H1 (cell line): ENCODE data around the gene HOXB3. TPM values are rescaled to one million over a fixed set of nuclear protein-coding genes. Genes with fewer than 3 reads are reported as not detected.

Experiments
- CTCF ChIA-PET: fragments of 300-600 bp; sonication (Branson Sonifier 250); formaldehyde crosslinking; loops from one replicate; lab custom pipeline; 2021; ENCODE audit not compliant: partially characterized antibody; lab: Charles Lee
- POLR2A ChIA-PET: fragments of 300-600 bp; sonication (Branson Sonifier 250); formaldehyde crosslinking; loops from one replicate; lab custom pipeline; 2021; ENCODE audit warnings: inconsistent platforms; ENCODE audit not compliant: partially characterized antibody; lab: Charles Lee
- DNase-seq, 2 experiments: peaks; one replicate each; pipeline versions ENCODE4 v3.0.0 to v3.0.0-alpha.2; 2010 to 2022; ENCODE audit warnings: low spot score in 2 of 2, low read depth in 1 of 2, mixed read lengths in 1 of 2
- FAIRE-seq: peaks from 2 replicates; lab custom pipeline; 2011; peaks lifted over from hg19 to GRCh38; lab: Jason Lieb, UNC
- H2AFZ ChIP-seq: 2 replicates; pipeline ENCODE4 v1.8.1; 2012; ENCODE audit warnings: low read length, inconsistent platforms
- H2AK5ac ChIP-seq: 2 replicates; pipeline ENCODE4 v1.6.1; 2013; ENCODE audit warnings: low read depth, low read length
- H2BK120ac ChIP-seq: replicated peaks from 2 replicates; pipeline ENCODE3; 2013; ENCODE audit warnings: low read depth, low read length, inconsistent platforms
- H2BK12ac ChIP-seq: 2 replicates; pipeline ENCODE4 v1.6.1; 2013; ENCODE audit warnings: low read depth, low read length
- H2BK15ac ChIP-seq: 2 replicates; pipeline ENCODE4 v1.6.1; 2013; ENCODE audit warnings: low read length
- H2BK20ac ChIP-seq: 2 replicates; pipeline ENCODE4 v1.6.1; 2013; ENCODE audit warnings: low read length
- H2BK5ac ChIP-seq: 2 replicates; pipeline ENCODE4 v1.6.1; 2013; ENCODE audit warnings: low read depth, low read length
- H3K14ac ChIP-seq: 2 replicates; pipeline ENCODE4 v1.6.1; 2013; ENCODE audit warnings: inconsistent platforms; ENCODE audit not compliant: insufficient read length
- H3K18ac ChIP-seq: 2 replicates; pipeline ENCODE4 v1.6.1; 2013; ENCODE audit warnings: low read length; ENCODE audit errors: extremely low read depth
- H3K23ac ChIP-seq: 2 replicates; pipeline ENCODE4 v1.6.1; 2013; ENCODE audit warnings: inconsistent platforms; ENCODE audit not compliant: insufficient read length
- H3K23me2 ChIP-seq: 2 replicates; pipeline ENCODE4 v1.6.1; 2013; ENCODE audit warnings: low read depth, low read length
- H3K27ac ChIP-seq: 2 replicates; pipeline ENCODE4 v1.6.1; 2011; ENCODE audit warnings: low read depth, low read length, inconsistent platforms
- H3K27me3 ChIP-seq, 4 experiments: replicated peaks in 1 of 4; 1 replicate in 1 of 4; 2 replicates in 3 of 4; pipeline versions ENCODE4 v1.6.1 to v1.8.1; 2011 to 2013; ENCODE audit warnings: low read length in 3 of 4, mild to moderate bottlenecking in 3 of 4, inconsistent platforms in 2 of 4, mixed read lengths in 2 of 4, moderate library complexity in 1 of 4; ENCODE audit not compliant: control insufficient read depth in 3 of 4, insufficient read depth in 3 of 4; ENCODE audit errors: extremely low read depth in 1 of 4
- H3K36me3 ChIP-seq, 4 experiments: 2 replicates each; pipeline versions ENCODE4 v1.6.1 to v1.8.1; 2011 to 2013; ENCODE audit warnings: mild to moderate bottlenecking in 4 of 4, low read length in 3 of 4, moderate library complexity in 2 of 4, control low read depth in 1 of 4, inconsistent platforms in 1 of 4; ENCODE audit not compliant: insufficient read depth in 4 of 4, control insufficient read depth in 2 of 4
- H3K4ac ChIP-seq: replicated peaks from 2 replicates; pipeline ENCODE3; 2013; ENCODE audit warnings: low read length, low read depth, mixed read lengths, inconsistent platforms; ENCODE audit not compliant: insufficient read length
- H3K4me1 ChIP-seq, 4 experiments: replicated peaks in 1 of 4; 1 replicate in 1 of 4; 2 replicates in 3 of 4; pipeline versions ENCODE4 v1.6.1 to v1.8.1; 2011 to 2013; ENCODE audit warnings: low read length in 3 of 4, inconsistent platforms in 2 of 4, mixed read lengths in 1 of 4; ENCODE audit not compliant: insufficient read depth in 4 of 4, control insufficient read depth in 3 of 4
- H3K4me2 ChIP-seq, 2 experiments: 2 replicates each; pipeline versions ENCODE4 v1.6.1 to v1.8.1; 2011 to 2013; ENCODE audit warnings: low read depth in 2 of 2, low read length in 2 of 2, control low read depth in 1 of 2, inconsistent platforms in 1 of 2, mild to moderate bottlenecking in 1 of 2; ENCODE audit not compliant: insufficient read depth in 1 of 2
- H3K4me3 ChIP-seq, 4 experiments: fragments of 200-600, 300-600 bp in 1 of 4; sonication (generic), shearing (Covaris generic), sonication (Bioruptor Twin) in 1 of 4; 2 replicates each; pipeline versions ENCODE4 v1.5.1 to v1.8.1; 2011 to 2016; ENCODE audit warnings: low read length in 4 of 4, low read depth in 3 of 4, control low read depth in 2 of 4, inconsistent platforms in 2 of 4, mild to moderate bottlenecking in 2 of 4, mixed read lengths in 1 of 4, moderate library complexity in 1 of 4; ENCODE audit not compliant: insufficient read depth in 2 of 4; ENCODE audit errors: extremely low read depth in 1 of 4
- H3K56ac ChIP-seq: replicated peaks from 2 replicates; pipeline ENCODE3; 2013; ENCODE audit warnings: low read depth, mild to moderate bottlenecking, mixed read lengths, low read length, inconsistent platforms; ENCODE audit not compliant: insufficient read length
- H3K79me1 ChIP-seq: 2 replicates; pipeline ENCODE4 v1.6.1; 2013; ENCODE audit warnings: low read depth, low read length, control low read depth
- H3K79me2 ChIP-seq, 2 experiments: 2 replicates each; pipeline versions ENCODE4 v1.6.1 to v1.8.1; 2012 to 2013; ENCODE audit warnings: low read length in 2 of 2, mild to moderate bottlenecking in 2 of 2, inconsistent platforms in 1 of 2; ENCODE audit not compliant: insufficient read depth in 2 of 2, control insufficient read depth in 1 of 2
- H3K9ac ChIP-seq, 4 experiments: replicated peaks in 1 of 4; 1 replicate in 1 of 4; 2 replicates in 3 of 4; pipeline versions ENCODE4 v1.6.1 to v1.8.1; 2011 to 2013; ENCODE audit warnings: low read depth in 3 of 4, low read length in 3 of 4, control low read depth in 2 of 4, mild to moderate bottlenecking in 2 of 4, moderate library complexity in 2 of 4, inconsistent platforms in 1 of 4; ENCODE audit errors: extremely low read depth in 1 of 4
- H3K9me3 ChIP-seq, 2 experiments: 2 replicates each; pipeline versions ENCODE4 v1.6.1 to v1.8.1; 2012 to 2013; ENCODE audit warnings: mild to moderate bottlenecking in 2 of 2, moderate library complexity in 2 of 2, control low read depth in 1 of 2, inconsistent platforms in 1 of 2, low read depth in 1 of 2, low read length in 1 of 2, mixed read lengths in 1 of 2; ENCODE audit not compliant: insufficient read depth in 2 of 2
- H4K20me1 ChIP-seq, 2 experiments: replicated peaks in 1 of 2; 2 replicates each; pipeline versions ENCODE3 to v1.8.1; 2011 to 2013; ENCODE audit warnings: inconsistent platforms in 2 of 2, low read length in 2 of 2, mild to moderate bottlenecking in 1 of 2; ENCODE audit not compliant: insufficient read depth in 2 of 2, control insufficient read depth in 1 of 2
- H4K5ac ChIP-seq: 2 replicates; pipeline ENCODE4 v1.6.1; 2013; ENCODE audit warnings: low read length, low read depth, mixed read lengths, inconsistent platforms; ENCODE audit not compliant: insufficient read length
- H4K8ac ChIP-seq: 2 replicates; pipeline ENCODE4 v1.8.0; 2013; ENCODE audit warnings: mild to moderate bottlenecking, moderate library complexity, low read length, inconsistent platforms; ENCODE audit not compliant: insufficient read depth; ENCODE audit errors: extremely low read depth
- H4K91ac ChIP-seq: replicated peaks from 2 replicates; pipeline ENCODE3; 2013; ENCODE audit warnings: low read length, mixed read lengths, inconsistent platforms; ENCODE audit not compliant: insufficient read length
- ATF2 ChIP-seq: IDR thresholded peaks from 2 replicates; pipeline ENCODE4 v1.6.1; 2012; ENCODE audit warnings: low read length, inconsistent platforms
- CBX8 ChIP-seq: fragments of 300-800, 300-1000 bp; sonication (generic); IDR thresholded peaks from 2 replicates; pipeline ENCODE4 v1.7.1; 2016; ENCODE audit warnings: low read depth, low read length, borderline replicate concordance
- JUND ChIP-seq: IDR thresholded peaks from 2 replicates; pipeline ENCODE4 v1.6.1; 2011; ENCODE audit warnings: mild to moderate bottlenecking, improper control_type of control experiment, low read length
- KDM1A ChIP-seq: fragments of 200-600, 300-600 bp; sonication (generic); IDR thresholded peaks from 2 replicates; pipeline ENCODE4 v1.7.1; 2016; ENCODE audit warnings: mild to moderate bottlenecking, low read length, borderline replicate concordance
- RNF2 ChIP-seq: fragments of 200-900, 300-1000 bp; sonication (generic); IDR thresholded peaks from 2 replicates; pipeline ENCODE4 v1.7.1; 2016; ENCODE audit warnings: borderline replicate concordance, low read depth, mild to moderate bottlenecking, antibody characterized with exemption, low read length; ENCODE audit not compliant: poor library complexity, severe bottlenecking; ENCODE audit errors: missing control alignments
- SIN3A ChIP-seq, 2 experiments: IDR thresholded peaks in 1 of 2; conservative IDR thresholded peaks in 1 of 2; 2 replicates each; pipeline ENCODE4 v1.6.1; 2011 to 2012; ENCODE audit warnings: low read length in 2 of 2, improper control_type of control experiment in 1 of 2, low read depth in 1 of 2, mild to moderate bottlenecking in 1 of 2
- SIX5 ChIP-seq: IDR thresholded peaks from 2 replicates; pipeline ENCODE4 v1.6.1; 2011; ENCODE audit warnings: mild to moderate bottlenecking, low read depth, low read length
- TBP ChIP-seq: IDR thresholded peaks from 2 replicates; pipeline ENCODE4 v1.6.1; 2011; ENCODE audit warnings: low read depth, low read length, improper control_type of control experiment
- YY1 ChIP-seq: IDR thresholded peaks from 2 replicates; pipeline ENCODE4 v1.6.1; 2011; ENCODE audit warnings: low read depth, mild to moderate bottlenecking, low read length
- ZNF274 ChIP-seq: IDR thresholded peaks from 2 replicates; pipeline ENCODE4 v1.7.0; 2012; ENCODE audit warnings: low read length, borderline replicate concordance; ENCODE audit errors: extremely low read depth
- WGBS, 2 experiments: shearing (Covaris generic) in 1 of 2; methylation state at CpG; one replicate each; pipeline versions ENCODE4 v1.1.6 to v1.1.7; 2013 to 2015; ENCODE audit warnings: low lambda C conversion rate in 2 of 2, mixed read lengths in 2 of 2, inconsistent platforms in 1 of 2, low coverage in 1 of 2, missing lambda C conversion rate in 1 of 2; ENCODE audit not compliant: insufficient replicate concordance in 2 of 2, insufficient coverage in 1 of 2, insufficient read length in 1 of 2; ENCODE audit errors: extremely low coverage in 1 of 2, missing lambda C conversion rate in 1 of 2; 5-methylcytosine and 5-hydroxymethylcytosine counted together
- polyA plus RNA-seq, 7 experiments: library from polyadenylated mRNA; depleted of rRNA in 3 of 7; stranded (reverse) in 5 of 7; unstranded in 2 of 7; fragments of >200 nt in 5 of 7; fragments of 200-250 nt in 2 of 7; gene quantifications; 1 replicate in 5 of 7; 2 replicates in 1 of 7; 4 replicates in 1 of 7; pipeline versions ENCODE4 v1.2.1 to v1.2.3, GENCODE V29; 2011 to 2013; ENCODE audit warnings: missing spikeins in 2 of 7, mixed read lengths in 2 of 7
- total RNA-seq: library from RNA; stranded (reverse); fragmentation: NEBNext Ultra II Directional; extraction: Animal tissue kit (Norgen Biotek cat#: 25700); gene quantifications from 2 replicates; pipeline ENCODE4 v1.2.1, GENCODE V29; 2021
- TF ChIP-seq, protein P1 (sequence below): IDR thresholded peaks from 2 replicates; pipeline ENCODE4 v1.6.1; 2012; ENCODE audit warnings: inconsistent platforms

Gene HOXB3
- total and polyA plus RNA-seq, 2 of the 8 experiments (the other 6 are each of a cell fraction or from before 2014, with no cell fraction given) = not detected

- Histone ChIP-seq H3K4me2 (no peak overlapping the region), H3K79me2 (no peaks in the 10 kb centered on the region), H2BK5ac (no peak overlapping the region), H3K27ac (no peak overlapping the region), H3K56ac (no peak overlapping the region), H4K20me1 (peaks cover 38 to 59% of the 10 kb centered on the region in 2 experiments), H2BK120ac (no peak overlapping the region), H2AK5ac (peak overlapping the region; percentile 8; the same call in 1 of the 2 replicates), H3K23me2 (no peaks in the 10 kb centered on the region; the same call in 1 of the 2 replicates), H3K36me3 (peaks cover 0 to 3% (median 0%) of the 10 kb centered on the region in 4 experiments; a peak in 1 of 8 replicates), H3K9me3 (no peaks in the 10 kb centered on the region), H3K4me3 (no peak overlapping the region), H3K9ac (no peak overlapping the region), H3K14ac (no peak overlapping the region), H3K18ac (no peak overlapping the region), H2BK15ac (no peak overlapping the region), H4K5ac (no peak overlapping the region), H3K27me3 (peaks cover 99 to 100% (median 100%) of the 10 kb centered on the region in 4 experiments), H2BK20ac (no peak overlapping the region), H2AFZ (no peak overlapping the region), H3K4ac (no peak overlapping the region), H4K8ac (no peak overlapping the region), H3K79me1 (no peaks in the 10 kb centered on the region), H4K91ac (no peak overlapping the region), H3K23ac (no peak overlapping the region), H2BK12ac (no peak overlapping the region), H3K4me1 (peaks cover 0 to 8% (median 4%) of the 10 kb centered on the region in 4 experiments; a peak in 4 of 7 replicates)
- WGBS, 2 experiments = 30% methylated on average over 5 of the region's 5 CpGs; no CpG with 5 or more reads in 1 of the 2 experiments
- FAIRE-seq (no peak), DNase-seq (no peak)
- ChIA-PET POLR2A (interaction anchor here (1.4 kb wide), 1 partner anchor 12 kb away, joined by 4 read pairs; no protein-coding TSS in a partner anchor), CTCF (interaction anchor here (1.0 to 2.1 kb wide), 5 partner anchors 11 to 70 kb away, joined by 3 to 8 read pairs (median 5); no protein-coding TSS in a partner anchor)
- no peak for TF ChIP-seq KDM1A
- TF ChIP-seq ATF2 = no peak
- TF ChIP-seq SIN3A (conservative IDR thresholded peaks at IDR 0.05 in 1 of 2, IDR thresholded peaks at IDR 0.05 in 1 of 2; ENCODE audit: low read depth in 1 of 2, low read length in 2 of 2) = no peak
- no peak for TF ChIP-seq SIX5
- no peak for TF ChIP-seq ZNF274
- TF ChIP-seq, protein P1, sequence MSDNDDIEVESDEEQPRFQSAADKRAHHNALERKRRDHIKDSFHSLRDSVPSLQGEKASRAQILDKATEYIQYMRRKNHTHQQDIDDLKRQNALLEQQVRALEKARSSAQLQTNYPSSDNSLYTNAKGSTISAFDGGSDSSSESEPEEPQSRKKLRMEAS = no peak
- TF ChIP-seq YY1 = no peak
- no peak for TF ChIP-seq TBP
- TF ChIP-seq RNF2 = peak; percentile 55
- TF ChIP-seq JUND = no peak
- TF ChIP-seq CBX8 = peak; percentile 28; the same call in 1 of the 2 replicates
These were observed 9.3 kb upstream of the HOXB3 start for GRCh38 chr17:48599354-48599753.
